Measurements from ENCODE around the gene MMP25. TPM values are rescaled to one million over a fixed set of nuclear protein-coding genes. Genes with fewer than 3 reads are reported as not detected.

The MMP25 gene
- total and polyA plus RNA-seq, 9 of the 15 experiments (the other 6 are each of a cell fraction or from before 2014, with no cell fraction given): 0.03 to 0.04 TPM; not detected in 7

- Histone ChIP-seq H3K4me2 (ENCODE audit: insufficient read depth, low read length) (peak overlapping the region; percentile 81), H2AFZ (ENCODE audit: low read depth, low read length) (peak overlapping the region; percentile 95), H4K20me1 (replicated peaks; ENCODE audit: control insufficient read depth, insufficient read depth, low read length) (no peaks in the 10 kb centered on the region), H3K36me3 (ENCODE audit: control insufficient read depth, insufficient read depth, low read length) (no peaks in the 10 kb centered on the region), H3K27ac (ENCODE audit: extremely low read depth, low read depth, low read length) (peak overlapping the region; percentile 86), H3K4me1 (replicated peaks in 1 of 2; ENCODE audit: control insufficient read depth in 2 of 2, insufficient read depth in 2 of 2, low read length in 2 of 2) (peaks cover 3 to 21% of the 10 kb centered on the region in 2 experiments; a peak in 4 of 5 replicates), H3K9me1 (ENCODE audit: control insufficient read depth, insufficient read depth, low read length) (no peaks in the 10 kb centered on the region), H3K79me2 (ENCODE audit: control insufficient read depth, insufficient read depth, low read length) (no peaks in the 10 kb centered on the region), H3K9me3 (replicated peaks; ENCODE audit: control insufficient read depth, insufficient read depth, low read depth, low read length) (no peaks in the 10 kb centered on the region), H3K4me3 (peak overlapping the region; percentile 64), H3K9ac (ENCODE audit: insufficient read depth in 1 of 2, low read depth in 2 of 2, low read length in 2 of 2) (peak overlapping the region; percentile 86 to 99), H3K27me3 (ENCODE audit: control insufficient read depth in 2 of 2, insufficient read depth in 2 of 2, low read length in 2 of 2) (no peaks in the 10 kb centered on the region)
- WGBS (ENCODE audit: insufficient coverage, low coverage, missing lambda C conversion rate): under 1% methylated on average over 56 of the region's 74 CpGs
- in situ Hi-C loops (cut with MboI) (no loop called here), intact Hi-C loops (cut with micrococcal nuclease) (no loop called here)
- DNase-seq (ENCODE audit: extremely low read depth in 1 of 4, low spot score in 3 of 4): peak; percentile 96 to 98 (median 98)
- ATAC-seq: peak; percentile 97
- ChIA-PET CTCF (ENCODE audit: low intra/inter-chr PET ratio) (interaction anchor here (0.6 kb wide), 1 partner anchor 23 kb away, joined by 3 read pairs; no protein-coding TSS in a partner anchor), POLR2A (interaction anchor here (0.5 to 2.0 kb wide), 4 partner anchors 16 to 338 kb away, joined by 3 to 7 read pairs (median 4); partner anchors contain the start of gene ZNF213)
- no peak for FAIRE-seq
- no TSS peak for BruUV-seq (replicated peaks)
- TF ChIP-seq ZNF133 (CRISPR knock-in tag; IDR thresholded peaks at IDR 0.05) (no peak), RFX1 (IDR thresholded peaks at IDR 0.05) (peak; percentile 90), ZNF707 (CRISPR knock-in tag; conservative IDR thresholded peaks at IDR 0.05) (peak; percentile 44; the same call in 1 of the 2 replicates), CREM (IDR thresholded peaks at IDR 0.05; ENCODE audit: low read depth) (peak; percentile 63), CAMTA2 (CRISPR knock-in tag; conservative IDR thresholded peaks at IDR 0.05) (no peak), RB1 (IDR thresholded peaks at IDR 0.05; ENCODE audit: low read depth) (peak; percentile 76), SMARCA4 (IDR thresholded peaks at IDR 0.05) (no peak), REST (IDR thresholded peaks at IDR 0.05; ENCODE audit: borderline replicate concordance) (no peak), REST (CRISPR knock-in tag; IDR thresholded peaks at IDR 0.05; ENCODE audit: low read depth) (peak; percentile 52; the same call in 1 of the 2 replicates), PRDM10 (IDR thresholded peaks at IDR 0.05; ENCODE audit: partially characterized antibody) (peak; percentile 70)
Measured at GRCh38 chr16:3106205-3106928, 60.0 kb downstream of the MMP25 start.

Measured in K562 (cell line).